ENCODE measurements around the gene BEX5.
"Not testable (repeated sequence)": the region's sequence is repeated elsewhere in the genome, so short reads cannot be mapped to it uniquely, and the experiment has no call there.

Gene BEX5

GRCh38 chrX:102155806-102156179 lies at the start of gene BEX5:
BEX5 (minus strand) TSS chrX:102155977; CDS start chrX:102154265, 1,712 bp downstream.
- H2AFZ ChIP-seq: peak within 1 kb of the TSS; percentile 84
- H3K4me1 ChIP-seq: no peaks in the 10 kb centered on the region
- no peaks in the 10 kb centered on the region for H3K79me2 ChIP-seq
- peak within 1 kb of the TSS; percentile 72 for H3K4me2 ChIP-seq (ENCODE audit: low read length)
- peak within 1 kb of the TSS; percentile 71 for H3K4me3 ChIP-seq (ENCODE audit: low read depth, low read length)
- H3K9ac ChIP-seq: peak within 1 kb of the TSS; percentile 37
- H3K9me3 ChIP-seq (ENCODE audit: control insufficient read depth, low read length): no peaks in the 10 kb centered on the region
- peak within 1 kb of the TSS; percentile 90 for H3K27ac ChIP-seq
- no peaks in the 10 kb centered on the region for H3K27me3 ChIP-seq (ENCODE audit: control insufficient read depth, insufficient read depth, low read length)
- no peaks in the 10 kb centered on the region for H3K36me3 ChIP-seq (ENCODE audit: control insufficient read depth, insufficient read depth, low read length)
- TF ChIP-seq CTCF (IDR thresholded peaks at IDR 0.05): no peak

- no peak overlapping the region for H2AFZ ChIP-seq
- no peaks in the 10 kb centered on the region for H3K36me3 ChIP-seq (ENCODE audit: control insufficient read depth, insufficient read depth, low read length)
- H3K9ac ChIP-seq: no peak overlapping the region
- no peak overlapping the region for H3K4me2 ChIP-seq (ENCODE audit: low read length)
- no peaks in the 10 kb centered on the region for H3K27me3 ChIP-seq (ENCODE audit: control insufficient read depth, insufficient read depth, low read length)
- no peak overlapping the region for H3K27ac ChIP-seq
- TF ChIP-seq CTCF (IDR thresholded peaks at IDR 0.05): no peak
- H3K4me3 ChIP-seq (ENCODE audit: low read depth, low read length): no peak overlapping the region
- H3K9me3 ChIP-seq (ENCODE audit: control insufficient read depth, low read length): no peaks in the 10 kb centered on the region
- H3K79me2 ChIP-seq: no peaks in the 10 kb centered on the region
- no peaks in the 10 kb centered on the region for H3K4me1 ChIP-seq
These were observed 30.4 kb upstream of the BEX5 start for GRCh38 chrX:102185967-102186720.

- no peaks in the 10 kb centered on the region for H3K9me3 ChIP-seq (ENCODE audit: control insufficient read depth, low read length)
- peak overlapping the region; percentile 90 for H3K27ac ChIP-seq
- peak overlapping the region; percentile 71 for H3K4me3 ChIP-seq (ENCODE audit: low read depth, low read length)
- H3K4me2 ChIP-seq (ENCODE audit: low read length): peak overlapping the region; percentile 72
- no peaks in the 10 kb centered on the region for H3K4me1 ChIP-seq
- H3K36me3 ChIP-seq (ENCODE audit: control insufficient read depth, insufficient read depth, low read length): no peaks in the 10 kb centered on the region
- peak overlapping the region; percentile 82 for H2AFZ ChIP-seq
- H3K79me2 ChIP-seq: no peaks in the 10 kb centered on the region
- H3K9ac ChIP-seq: peak overlapping the region; percentile 37
- no peaks in the 10 kb centered on the region for H3K27me3 ChIP-seq (ENCODE audit: control insufficient read depth, insufficient read depth, low read length)
- TF ChIP-seq CTCF (IDR thresholded peaks at IDR 0.05): no peak
These were observed 624 bp downstream of the BEX5 start for GRCh38 chrX:102154900-102155805.

- no peak overlapping the region for H3K9ac ChIP-seq
These were observed 1.4 kb downstream of the BEX5 start for GRCh38 chrX:102154218-102154860.

GRCh38 chrX:102142274-102142673 lies 13.5 kb downstream of the BEX5 start, which contains the start of gene TCEAL6:
TCEAL6 (minus strand) TSS chrX:102142481.
- not testable (repeated sequence) for H3K9ac ChIP-seq; H3K27me3 ChIP-seq (ENCODE audit: control insufficient read depth, insufficient read depth, low read length); H3K79me2 ChIP-seq; H3K4me1 ChIP-seq; H3K4me3 ChIP-seq (ENCODE audit: low read depth, low read length); H3K4me2 ChIP-seq (ENCODE audit: low read length); H3K27ac ChIP-seq; H3K36me3 ChIP-seq (ENCODE audit: control insufficient read depth, insufficient read depth, low read length); H3K9me3 ChIP-seq (ENCODE audit: control insufficient read depth, low read length)
- H2AFZ ChIP-seq: peak within 1 kb of the TSS; percentile 72

More at GRCh38 chrX:102154218-102154860, 1.4 kb downstream of the BEX5 start:
- peak overlapping the region; percentile 72 for H3K4me2 ChIP-seq (ENCODE audit: low read length)
- H2AFZ ChIP-seq: peak overlapping the region; percentile 82
- no peaks in the 10 kb centered on the region for H3K4me1 ChIP-seq
- H3K79me2 ChIP-seq: no peaks in the 10 kb centered on the region
- H3K9me3 ChIP-seq (ENCODE audit: control insufficient read depth, low read length): no peaks in the 10 kb centered on the region
- H3K27me3 ChIP-seq (ENCODE audit: control insufficient read depth, insufficient read depth, low read length): no peaks in the 10 kb centered on the region
- peak; percentile 55 for TF ChIP-seq CTCF (IDR thresholded peaks at IDR 0.05)
- H3K4me3 ChIP-seq (ENCODE audit: low read depth, low read length): peak overlapping the region; percentile 71
- peak overlapping the region; percentile 90 for H3K27ac ChIP-seq
- H3K36me3 ChIP-seq (ENCODE audit: control insufficient read depth, insufficient read depth, low read length): no peaks in the 10 kb centered on the region

- H3K27ac ChIP-seq; H3K36me3 ChIP-seq (ENCODE audit: control insufficient read depth, insufficient read depth, low read length); H3K4me3 ChIP-seq (ENCODE audit: low read depth, low read length); H3K4me1 ChIP-seq; H3K27me3 ChIP-seq (ENCODE audit: control insufficient read depth, insufficient read depth, low read length); H3K9ac ChIP-seq; H3K9me3 ChIP-seq (ENCODE audit: control insufficient read depth, low read length); H3K4me2 ChIP-seq (ENCODE audit: low read length); H3K79me2 ChIP-seq: not testable (repeated sequence)
- H2AFZ ChIP-seq: peak overlapping the region; percentile 72
These were observed 14.1 kb downstream of the BEX5 start for GRCh38 chrX:102141631-102142030.

GRCh38 chrX:102140876-102141275 lies 14.9 kb downstream of the BEX5 start:
- H3K4me3 ChIP-seq (ENCODE audit: low read depth, low read length); H3K27ac ChIP-seq; H3K9ac ChIP-seq; H3K36me3 ChIP-seq (ENCODE audit: control insufficient read depth, insufficient read depth, low read length); H3K4me1 ChIP-seq; H3K79me2 ChIP-seq; H3K9me3 ChIP-seq (ENCODE audit: control insufficient read depth, low read length); H3K27me3 ChIP-seq (ENCODE audit: control insufficient read depth, insufficient read depth, low read length); H2AFZ ChIP-seq; H3K4me2 ChIP-seq (ENCODE audit: low read length): not testable (repeated sequence)
